Measurements from ENCODE around the gene ATP1A4. TPM values are rescaled to one million over a fixed set of nuclear protein-coding genes. Genes with fewer than 3 reads are reported as not detected.
A peak's percentile ranks its signal among the peaks of the same experiment; 100 is the strongest.

Gene ATP1A4
- total and polyA plus RNA-seq, 12 donors = 0.17 to 0.96 (median 0.46) TPM; not detected in 9

GRCh38 chr1:160129966-160130365, 21.4 kb upstream of the ATP1A4 start:
- Histone ChIP-seq H3K27ac (no peak overlapping the region), H3K4me1 (replicated peaks in 1 of 2) (no peaks in the 10 kb centered on the region), H3K27me3 (no peaks in the 10 kb centered on the region), H3K9me3 (replicated peaks in 1 of 3) (no peaks in the 10 kb centered on the region), H3K4me3 (no peak overlapping the region), H3K36me3 (replicated peaks in 1 of 2) (no peaks in the 10 kb centered on the region)
- no peak for TF ChIP-seq CTCF (IDR thresholded peaks at IDR 0.05)
- no peak for TF ChIP-seq POLR2A (IDR thresholded peaks at IDR 0.05)
- 86 to 92% (median 91%) methylated on average over 10 to 11 of the region's 11 CpGs for WGBS, 4 donors
- no peak for DNase-seq
- intact Hi-C loops (cut with DNase I) = no loop called here

GRCh38 chr1:160130486-160130885, 20.9 kb upstream of the ATP1A4 start:
- no peak overlapping the region for H3K4me3 ChIP-seq
- 80 to 100% (median 86%) methylated on average over 1 to 5 of the region's 5 CpGs for WGBS, 4 donors
- TF ChIP-seq POLR2A (IDR thresholded peaks at IDR 0.05) (no peak), CTCF (IDR thresholded peaks at IDR 0.05) (no peak)
- intact Hi-C loops (cut with DNase I) = no loop called here
- no peaks in the 10 kb centered on the region for H3K9me3 ChIP-seq (replicated peaks in 1 of 3)
- DNase-seq = no peak
- H3K4me1 ChIP-seq (replicated peaks in 1 of 2) = no peaks in the 10 kb centered on the region
- H3K36me3 ChIP-seq (replicated peaks in 1 of 2) = no peaks in the 10 kb centered on the region
- H3K27ac ChIP-seq = no peak overlapping the region
- H3K27me3 ChIP-seq = no peaks in the 10 kb centered on the region

GRCh38 chr1:160130939-160131338, 20.5 kb upstream of the ATP1A4 start:
- no peak overlapping the region for H3K27ac ChIP-seq
- DNase-seq = no peak
- 78 to 95% (median 84%) methylated on average over 1 of the region's 1 CpG for WGBS, 4 donors
- no peaks in the 10 kb centered on the region for H3K36me3 ChIP-seq (replicated peaks in 1 of 2)
- no peak overlapping the region for H3K4me3 ChIP-seq
- intact Hi-C loops (cut with DNase I) = no loop called here
- TF ChIP-seq CTCF (IDR thresholded peaks at IDR 0.05) = no peak
- TF ChIP-seq POLR2A (IDR thresholded peaks at IDR 0.05) = no peak
- no peaks in the 10 kb centered on the region for H3K9me3 ChIP-seq (replicated peaks in 1 of 3)
- no peaks in the 10 kb centered on the region for H3K27me3 ChIP-seq
- no peaks in the 10 kb centered on the region for H3K4me1 ChIP-seq (replicated peaks in 1 of 2)

- 72 to 82% (median 76%) methylated on average over 8 of the region's 8 CpGs for WGBS, 4 donors
- no peak overlapping the region for H3K27ac ChIP-seq
- no peak overlapping the region for H3K4me3 ChIP-seq
- H3K9me3 ChIP-seq (replicated peaks in 1 of 3) = no peaks in the 10 kb centered on the region
- no peaks in the 10 kb centered on the region for H3K36me3 ChIP-seq (replicated peaks in 1 of 2)
- intact Hi-C loops (cut with DNase I) = no loop called here
- no peaks in the 10 kb centered on the region for H3K4me1 ChIP-seq (replicated peaks in 1 of 2)
- DNase-seq = peak in 1 of 7 donors; percentile 16
- TF ChIP-seq POLR2A (IDR thresholded peaks at IDR 0.05) = no peak
- no peak for TF ChIP-seq CTCF (IDR thresholded peaks at IDR 0.05)
- no peaks in the 10 kb centered on the region for H3K27me3 ChIP-seq
These were observed 19.4 kb upstream of the ATP1A4 start for GRCh38 chr1:160131803-160132565.
